Measurements from ENCODE around the gene GPR142.

The GPR142 gene

DNA sequence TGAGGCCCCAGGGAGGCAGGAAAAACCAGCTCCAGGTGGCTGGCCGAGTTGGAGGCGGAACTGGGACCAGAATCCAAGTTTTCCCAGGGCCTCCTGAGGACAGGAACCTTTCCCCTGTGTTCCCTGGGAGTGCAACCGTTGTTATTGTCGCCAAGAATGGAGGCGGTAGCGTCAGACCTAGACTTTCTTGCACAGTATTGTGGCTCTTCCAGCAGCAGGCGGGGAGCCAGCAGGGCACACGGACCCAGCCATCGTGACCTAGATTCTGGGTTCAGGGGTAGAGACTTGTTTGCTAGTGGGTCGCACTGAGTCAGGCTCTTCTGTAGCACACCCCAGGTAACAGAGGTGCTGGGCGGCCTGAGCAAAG is 41.9 kb upstream of the GPR142 start:
- TF ChIP-seq, protein P1, sequence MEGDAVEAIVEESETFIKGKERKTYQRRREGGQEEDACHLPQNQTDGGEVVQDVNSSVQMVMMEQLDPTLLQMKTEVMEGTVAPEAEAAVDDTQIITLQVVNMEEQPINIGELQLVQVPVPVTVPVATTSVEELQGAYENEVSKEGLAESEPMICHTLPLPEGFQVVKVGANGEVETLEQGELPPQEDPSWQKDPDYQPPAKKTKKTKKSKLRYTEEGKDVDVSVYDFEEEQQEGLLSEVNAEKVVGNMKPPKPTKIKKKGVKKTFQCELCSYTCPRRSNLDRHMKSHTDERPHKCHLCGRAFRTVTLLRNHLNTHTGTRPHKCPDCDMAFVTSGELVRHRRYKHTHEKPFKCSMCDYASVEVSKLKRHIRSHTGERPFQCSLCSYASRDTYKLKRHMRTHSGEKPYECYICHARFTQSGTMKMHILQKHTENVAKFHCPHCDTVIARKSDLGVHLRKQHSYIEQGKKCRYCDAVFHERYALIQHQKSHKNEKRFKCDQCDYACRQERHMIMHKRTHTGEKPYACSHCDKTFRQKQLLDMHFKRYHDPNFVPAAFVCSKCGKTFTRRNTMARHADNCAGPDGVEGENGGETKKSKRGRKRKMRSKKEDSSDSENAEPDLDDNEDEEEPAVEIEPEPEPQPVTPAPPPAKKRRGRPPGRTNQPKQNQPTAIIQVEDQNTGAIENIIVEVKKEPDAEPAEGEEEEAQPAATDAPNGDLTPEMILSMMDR (IDR thresholded peaks at IDR 0.05; ENCODE audit: borderline replicate concordance, extremely low read depth, low read length, poor library complexity, severe bottlenecking), result no peak
- TF ChIP-seq EZH2 (IDR thresholded peaks at IDR 0.05; ENCODE audit: borderline replicate concordance, low read depth, low read length, severe bottlenecking), result no peak
- Histone ChIP-seq H3K27me3 (ENCODE audit: insufficient read depth, low read length, poor library complexity) (peaks cover 12% of the 10 kb centered on the region), H3K79me2 (ENCODE audit: insufficient read depth, low read length) (no peaks in the 10 kb centered on the region), H2AFZ (ENCODE audit: low read depth, low read length) (no peak overlapping the region), H4K20me1 (ENCODE audit: insufficient read depth, low read length) (peaks cover 5% of the 10 kb centered on the region), H3K4me3 (ENCODE audit: low read depth in 1 of 2, low read length in 2 of 2) (no peak overlapping the region), H3K4me2 (ENCODE audit: insufficient read depth, low read length) (no peak overlapping the region), H3K36me3 (ENCODE audit: insufficient read depth, low read length) (no peaks in the 10 kb centered on the region), H3K27ac (ENCODE audit: low read length) (no peak overlapping the region), H3K9me3 (ENCODE audit: insufficient read depth, low read length, severe bottlenecking) (no peaks in the 10 kb centered on the region), H3K4me1 (ENCODE audit: insufficient read depth, low read length) (no peaks in the 10 kb centered on the region), H3K9ac (ENCODE audit: low read depth, low read length) (no peak overlapping the region)
- DNase-seq (no peak), ATAC-seq (ENCODE audit: insufficient read depth, low read depth) (no peak)

GRCh38 chr17:74325743-74326379 is 41.4 kb upstream of the GPR142 start, which contains the start of gene KIF19:
Gene KIF19 (plus strand): TSS chr17:74326226. CDS start chr17:74326350, 124 bp downstream.
- H3K4me1 ChIP-seq (ENCODE audit: insufficient read depth, low read length), result no peaks in the 10 kb centered on the region
- H3K9me3 ChIP-seq (ENCODE audit: insufficient read depth, low read length, severe bottlenecking), result no peaks in the 10 kb centered on the region
- H3K36me3 ChIP-seq (ENCODE audit: insufficient read depth, low read length), result no peaks in the 10 kb centered on the region
- ATAC-seq (ENCODE audit: insufficient read depth, low read depth), result no peak
- H3K4me2 ChIP-seq (ENCODE audit: insufficient read depth, low read length), result no peak within 1 kb of the TSS
- H3K79me2 ChIP-seq (ENCODE audit: insufficient read depth, low read length), result no peaks in the 10 kb centered on the region
- H3K27me3 ChIP-seq (ENCODE audit: insufficient read depth, low read length, poor library complexity), result peaks cover 17% of the 10 kb centered on the region
- no peak within 1 kb of the TSS for H2AFZ ChIP-seq (ENCODE audit: low read depth, low read length)
- H3K4me3 ChIP-seq (ENCODE audit: low read depth in 1 of 2, low read length in 2 of 2), result no peak within 1 kb of the TSS
- no peak within 1 kb of the TSS for H3K9ac ChIP-seq (ENCODE audit: low read depth, low read length)
- no peak within 1 kb of the TSS for H3K27ac ChIP-seq (ENCODE audit: low read length)
- H4K20me1 ChIP-seq (ENCODE audit: insufficient read depth, low read length), result peaks cover 5% of the 10 kb centered on the region
- no peak for DNase-seq
- TF ChIP-seq EZH2 (IDR thresholded peaks at IDR 0.05; ENCODE audit: borderline replicate concordance, low read depth, low read length, severe bottlenecking), result no peak
- TF ChIP-seq, protein P1 (IDR thresholded peaks at IDR 0.05; ENCODE audit: borderline replicate concordance, extremely low read depth, low read length, poor library complexity, severe bottlenecking), result no peak

- Histone ChIP-seq H3K9ac (ENCODE audit: low read depth, low read length) (no peak overlapping the region), H3K4me2 (ENCODE audit: insufficient read depth, low read length) (no peak overlapping the region), H3K4me3 (ENCODE audit: low read depth in 1 of 2, low read length in 2 of 2) (no peak overlapping the region), H3K27me3 (ENCODE audit: insufficient read depth, low read length, poor library complexity) (peaks cover 18% of the 10 kb centered on the region), H4K20me1 (ENCODE audit: insufficient read depth, low read length) (peaks cover 4% of the 10 kb centered on the region), H3K9me3 (ENCODE audit: insufficient read depth, low read length, severe bottlenecking) (no peaks in the 10 kb centered on the region), H2AFZ (ENCODE audit: low read depth, low read length) (no peak overlapping the region), H3K27ac (ENCODE audit: low read length) (no peak overlapping the region), H3K79me2 (ENCODE audit: insufficient read depth, low read length) (no peaks in the 10 kb centered on the region), H3K36me3 (ENCODE audit: insufficient read depth, low read length) (no peaks in the 10 kb centered on the region), H3K4me1 (ENCODE audit: insufficient read depth, low read length) (no peaks in the 10 kb centered on the region)
- DNase-seq, result no peak
- TF ChIP-seq, protein P1 (IDR thresholded peaks at IDR 0.05; ENCODE audit: borderline replicate concordance, extremely low read depth, low read length, poor library complexity, severe bottlenecking), result no peak
- ATAC-seq (ENCODE audit: insufficient read depth, low read depth), result no peak
These were observed 40.8 kb upstream of the GPR142 start for GRCh38 chr17:74326506-74326905.
